HTERT RPE-1 (cell line): Measurements from ENCODE around the gene TAS2R5.
"Not testable (repeated sequence)": the region's sequence is repeated elsewhere in the genome, so short reads cannot be mapped to it uniquely, and the experiment has no call there.

ENCODE experiments used
- in situ Hi-C: fragments of 300-500 bp; cut with MboI; formaldehyde crosslinking; loops from 4 replicates; pipeline ENCODE4 v1.14.3; 2020; ENCODE audit warnings: low sequenced_read_pairs

Gene TAS2R5, protein sequence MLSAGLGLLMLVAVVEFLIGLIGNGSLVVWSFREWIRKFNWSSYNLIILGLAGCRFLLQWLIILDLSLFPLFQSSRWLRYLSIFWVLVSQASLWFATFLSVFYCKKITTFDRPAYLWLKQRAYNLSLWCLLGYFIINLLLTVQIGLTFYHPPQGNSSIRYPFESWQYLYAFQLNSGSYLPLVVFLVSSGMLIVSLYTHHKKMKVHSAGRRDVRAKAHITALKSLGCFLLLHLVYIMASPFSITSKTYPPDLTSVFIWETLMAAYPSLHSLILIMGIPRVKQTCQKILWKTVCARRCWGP

DNA sequence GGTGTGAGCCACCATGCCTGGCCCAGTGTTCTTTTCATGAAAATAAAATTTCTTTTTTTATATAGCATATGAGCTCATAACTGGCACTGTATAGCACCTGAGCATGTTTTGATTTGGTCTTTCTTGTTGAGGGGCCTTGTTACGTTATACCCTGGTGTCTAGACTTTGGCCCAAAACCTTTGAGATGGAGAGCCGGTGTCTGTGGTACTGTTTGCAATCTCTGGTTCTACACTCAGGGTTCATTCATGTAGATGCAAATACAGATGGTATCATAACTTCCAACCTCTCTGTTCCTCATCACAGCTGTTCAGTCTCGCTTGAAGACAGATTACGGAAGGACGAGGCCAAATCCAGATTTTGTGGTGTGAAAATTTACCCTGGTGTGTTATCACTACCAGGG is at the start of gene TAS2R5:
Gene TAS2R5, plus strand, starts transcription at position 301 of the 400 bp plus-strand sequence. CDS start 145 bp downstream, outside the sequence.
- in situ Hi-C loops: no loop called here

DNA sequence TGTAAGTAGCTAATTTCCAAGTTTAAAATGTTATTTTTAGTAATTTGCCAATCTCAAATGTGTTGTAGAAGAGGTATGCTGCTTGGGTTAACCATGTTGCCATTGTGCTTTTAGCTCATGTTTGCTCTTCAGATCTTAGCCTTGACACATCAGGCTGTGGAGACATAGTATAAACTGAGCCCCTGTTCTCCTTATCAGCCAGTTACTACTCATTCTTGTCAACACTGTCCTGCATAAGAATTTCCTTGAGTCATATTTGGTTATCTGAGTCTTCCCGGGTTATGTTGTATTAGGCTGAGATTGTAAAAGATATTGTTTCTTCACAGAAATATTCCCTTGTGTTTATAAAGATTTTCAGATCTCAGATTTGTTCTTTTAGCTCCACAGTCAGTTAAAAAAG is 47.8 kb upstream of the TAS2R5 start:
- in situ Hi-C loops: no loop called here

- in situ Hi-C loops: no loop called here
Measured at GRCh38 chr7:141744131-141744530, 45.9 kb upstream of the TAS2R5 start.

DNA sequence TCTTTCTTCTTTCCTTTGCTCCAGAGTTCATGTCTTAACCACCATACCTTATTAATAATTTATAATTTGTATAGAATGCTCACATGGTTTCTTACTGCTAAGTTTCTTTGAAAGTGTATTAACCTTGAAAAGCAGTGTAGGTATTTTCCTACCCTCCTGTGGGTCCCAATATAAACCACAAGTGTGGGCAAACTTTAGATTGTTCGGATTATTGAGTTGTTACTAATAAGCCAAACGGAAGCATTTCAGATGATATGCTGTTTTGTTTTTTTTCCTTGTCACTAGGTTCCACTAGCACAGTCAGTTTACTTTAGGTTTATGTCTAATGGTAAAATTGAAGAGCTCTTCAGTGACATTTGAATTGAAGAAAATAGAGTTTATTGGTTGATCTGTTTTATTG is 41.6 kb upstream of the TAS2R5 start:
- in situ Hi-C loops: no loop called here

DNA sequence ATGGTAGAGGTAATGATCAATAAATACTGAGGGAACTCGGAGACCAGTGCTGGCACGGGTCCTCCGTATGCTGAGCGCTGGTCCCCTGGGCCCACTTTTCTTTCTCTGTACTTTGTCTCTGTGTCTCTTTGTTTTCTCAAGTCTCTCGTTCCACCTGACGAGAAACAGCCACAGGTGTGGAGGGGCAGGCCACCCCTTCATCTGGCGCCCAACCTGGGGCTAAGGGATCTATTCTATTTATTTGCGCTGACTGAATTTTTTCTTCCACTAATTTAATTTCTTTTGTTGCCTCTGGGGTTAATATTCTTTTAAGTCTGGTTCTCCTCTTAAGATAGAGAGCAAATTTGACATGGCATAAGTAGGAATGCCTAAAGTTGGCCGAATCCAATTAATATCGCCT is 38.1 kb upstream of the TAS2R5 start:
- in situ Hi-C loops: not testable (repeated sequence)

GRCh38 chr7:141752634-141753033 is 37.4 kb upstream of the TAS2R5 start:
- in situ Hi-C loops: no loop called here

- in situ Hi-C loops: no loop called here
Measured at GRCh38 chr7:141754939-141755338, 35.1 kb upstream of the TAS2R5 start.

DNA sequence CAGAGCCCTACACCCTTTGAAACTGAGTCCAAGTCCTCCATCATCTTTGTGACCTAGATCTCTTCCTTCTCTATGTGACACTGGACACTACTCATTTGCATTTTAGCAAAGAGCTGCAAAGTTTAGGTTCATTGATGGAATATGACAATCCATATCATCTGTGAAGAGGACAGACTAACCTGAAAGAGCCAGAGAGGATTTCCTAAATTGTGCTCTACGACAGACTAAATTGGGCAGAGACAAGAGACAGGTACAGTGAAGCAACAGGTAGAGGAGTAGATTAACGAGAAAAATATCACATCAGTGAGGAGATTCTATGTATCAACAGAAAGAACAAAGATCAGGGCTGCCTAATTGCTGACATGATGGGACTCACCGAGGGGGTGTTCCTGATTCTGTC is 26.2 kb upstream of the TAS2R5 start, which contains the start of gene TAS2R3:
Gene TAS2R3, plus strand, starts transcription at position 301 of the 400 bp plus-strand sequence. Its CDS starts 62 bp downstream, at position 363.
- in situ Hi-C loops: no loop called here

GRCh38 chr7:141770083-141770583 is 19.9 kb upstream of the TAS2R5 start:
- in situ Hi-C loops: not testable (repeated sequence)

GRCh38 chr7:141776374-141776773 is 13.6 kb upstream of the TAS2R5 start, which contains the start of gene TAS2R4:
Gene TAS2R4 (plus strand): TSS chr7:141776674. CDS start chr7:141778489, 1,815 bp downstream.
- in situ Hi-C loops: no loop called here

DNA sequence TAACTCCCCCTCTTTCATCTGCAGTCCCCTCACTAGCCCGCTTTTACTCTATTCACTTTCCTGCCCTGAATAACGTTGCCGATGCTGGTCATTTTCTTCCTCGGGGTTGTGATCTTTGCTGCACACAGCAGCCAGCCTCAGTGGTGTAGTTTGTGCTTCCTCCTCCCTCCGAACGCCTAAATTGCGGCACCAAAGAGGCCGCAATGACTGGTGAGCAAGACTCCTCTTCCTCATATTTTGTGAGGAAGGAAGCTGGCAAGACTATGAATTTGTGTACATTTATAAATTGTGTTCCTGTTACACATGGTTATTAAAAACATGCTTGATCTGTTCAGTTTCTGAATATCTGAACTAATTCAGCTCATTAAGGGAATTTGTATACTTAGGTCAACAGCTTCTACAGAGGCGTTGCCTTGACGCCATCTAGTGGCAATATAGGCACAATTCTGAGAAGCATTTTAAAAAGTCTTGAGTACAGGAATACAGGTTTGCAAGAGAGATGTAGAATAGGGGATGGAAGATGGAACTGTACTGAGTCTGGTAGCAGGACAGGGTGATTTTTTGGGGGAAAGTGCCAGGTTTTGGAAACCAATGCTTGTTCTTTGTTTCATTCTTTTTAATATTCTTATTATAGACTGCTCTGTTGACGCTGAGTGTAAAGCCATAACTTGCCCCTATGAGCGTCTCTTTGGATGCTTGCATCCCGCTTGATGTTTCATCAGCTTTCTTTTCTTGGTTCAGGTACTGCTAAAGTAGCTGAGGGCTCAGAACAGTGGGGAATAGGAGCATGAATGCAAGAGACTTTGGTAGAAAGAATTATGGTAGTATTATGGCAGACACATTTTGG is 4.1 kb upstream of the TAS2R5 start:
- in situ Hi-C loops: no loop called here

GRCh38 chr7:141788296-141788695 is 1.7 kb upstream of the TAS2R5 start:
- in situ Hi-C loops: no loop called here

DNA sequence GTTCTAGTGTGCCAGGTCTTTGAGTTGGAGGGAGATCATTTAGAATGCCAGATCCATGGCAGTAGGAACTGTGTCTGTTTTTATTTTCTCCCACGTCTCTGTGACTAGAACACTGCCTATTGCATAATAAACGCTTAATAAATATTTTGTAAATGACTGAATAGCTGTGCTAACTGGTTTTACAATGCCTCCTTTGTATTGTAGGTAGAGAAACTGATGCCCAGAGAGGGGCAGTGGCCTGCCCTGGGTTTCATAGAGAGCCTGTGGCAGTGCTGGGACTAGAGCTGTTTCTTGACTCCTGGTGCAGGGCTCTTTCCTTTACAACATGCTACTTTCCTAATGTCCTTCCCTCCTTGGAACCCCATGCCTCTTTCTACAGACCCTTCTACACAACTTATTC is 2.5 kb downstream of the TAS2R5 start:
- in situ Hi-C loops: no loop called here

GRCh38 chr7:141820067-141820466 is 30.1 kb downstream of the TAS2R5 start:
- in situ Hi-C loops: no loop called here

GRCh38 chr7:141822432-141822831 is 32.4 kb downstream of the TAS2R5 start:
- in situ Hi-C loops: not testable (repeated sequence)

DNA sequence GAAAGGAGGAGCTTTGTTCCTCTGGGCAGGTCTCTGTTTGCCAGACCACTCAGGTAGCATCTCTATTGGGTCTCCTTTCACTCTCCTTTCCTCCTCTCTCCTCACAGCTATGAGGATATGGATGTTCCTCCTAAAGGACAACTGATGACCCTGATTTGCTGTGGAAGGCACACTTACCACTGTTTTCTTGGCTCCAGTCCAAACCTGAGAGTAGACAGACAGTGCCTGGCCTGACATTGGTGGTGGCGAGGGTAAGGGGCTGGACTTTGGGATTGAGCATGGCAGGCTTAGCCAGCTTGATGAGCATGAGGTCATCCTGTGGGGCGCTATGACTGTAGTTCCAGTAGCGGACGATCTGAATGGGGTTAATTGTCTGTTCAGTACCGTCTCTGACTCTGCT is 47.7 kb downstream of the TAS2R5 start:
- in situ Hi-C loops: no loop called here

GRCh38 chr7:141838581-141838980 is 48.6 kb downstream of the TAS2R5 start:
- in situ Hi-C loops: no loop called here

DNA sequence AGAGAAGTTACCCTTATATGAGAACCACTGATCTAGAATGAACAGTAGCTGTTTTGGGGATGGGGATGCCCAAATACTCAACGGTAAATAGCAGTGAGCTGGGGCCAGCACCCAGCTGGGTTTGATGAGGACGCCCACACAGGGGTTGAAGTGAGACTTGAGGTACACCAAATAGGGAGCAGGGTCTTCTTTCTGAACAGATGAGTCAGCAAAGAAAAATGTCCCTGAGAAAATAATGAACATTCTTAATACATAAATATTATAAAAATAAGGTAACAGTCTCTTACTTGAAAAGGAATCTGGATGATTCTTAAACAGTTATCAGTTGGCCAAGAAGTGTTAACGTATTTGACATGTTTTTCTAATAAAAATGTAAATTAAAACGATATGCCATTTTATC is 49.2 kb downstream of the TAS2R5 start:
- in situ Hi-C loops: no loop called here

GRCh38 chr7:141840708-141841107 is 50.7 kb downstream of the TAS2R5 start:
- in situ Hi-C loops: no loop called here
